ENCODE data around the gene MCF2L. TPM values are rescaled to one million over a fixed set of nuclear protein-coding genes. Genes with fewer than 3 reads are reported as not detected.

The MCF2L gene
- polyA plus RNA-seq, 1 donor from 2014 or later: 88.0 TPM

GRCh38 chr13:112983428-112984196 is 14.6 kb downstream of the MCF2L start:
- Histone ChIP-seq H3K9me3 (ENCODE audit: low read length) (peaks cover 5% of the 10 kb centered on the region), H3F3A (ENCODE audit: insufficient read depth, low read length, poor library complexity, severe bottlenecking) (no peaks in the 10 kb centered on the region), H3K9ac (ENCODE audit: low read length) (no peak overlapping the region), H3K79me2 (replicated peaks; ENCODE audit: insufficient read depth, low read length) (no peaks in the 10 kb centered on the region), H3K4me2 (ENCODE audit: low read length) (no peak overlapping the region), H3K4me3 (ENCODE audit: low read length) (no peak overlapping the region), H4K20me1 (ENCODE audit: insufficient read depth) (no peaks in the 10 kb centered on the region), H2AFZ (ENCODE audit: low read depth, low read length) (no peak overlapping the region), H3K9me2 (ENCODE audit: insufficient read depth, low read length) (no peaks in the 10 kb centered on the region), H3K27me3 (ENCODE audit: insufficient read depth, low read depth, low read length) (no peaks in the 10 kb centered on the region), H3K36me3 (ENCODE audit: insufficient read depth, low read length) (no peaks in the 10 kb centered on the region), H3K27ac (ENCODE audit: low read length) (no peak overlapping the region)
- TF ChIP-seq EZH2 (IDR thresholded peaks at IDR 0.05; ENCODE audit: borderline replicate concordance, insufficient read depth, low read length, poor library complexity, severe bottlenecking) (no peak), RAD21 (conservative IDR thresholded peaks at IDR 0.05) (no peak), TAF1 (IDR thresholded peaks at IDR 0.05; ENCODE audit: low read depth) (no peak), CTCF (IDR thresholded peaks at IDR 0.05; ENCODE audit: poor library complexity, severe bottlenecking) (no peak), MXI1 (conservative IDR thresholded peaks at IDR 0.05; ENCODE audit: poor library complexity, severe bottlenecking) (no peak), POLR2AphosphoS5 (IDR thresholded peaks at IDR 0.05) (no peak), EP300 (conservative IDR thresholded peaks at IDR 0.05; ENCODE audit: poor library complexity, severe bottlenecking) (no peak), REST (IDR thresholded peaks at IDR 0.05; ENCODE audit: borderline replicate concordance) (no peak), SMC3 (conservative IDR thresholded peaks at IDR 0.05; ENCODE audit: poor library complexity) (no peak)

GRCh38 chr13:112984501-112984900 is 15.5 kb downstream of the MCF2L start:
- Histone ChIP-seq H3K27ac (ENCODE audit: low read length) (no peak overlapping the region), H4K20me1 (ENCODE audit: insufficient read depth) (no peaks in the 10 kb centered on the region), H3K4me3 (ENCODE audit: low read length) (no peak overlapping the region)

More at GRCh38 chr13:112984501-112984900, 15.5 kb downstream of the MCF2L start:
- H3K9me2 ChIP-seq (ENCODE audit: insufficient read depth, low read length): no peaks in the 10 kb centered on the region
- no peaks in the 10 kb centered on the region for H3K36me3 ChIP-seq (ENCODE audit: insufficient read depth, low read length)
- no peaks in the 10 kb centered on the region for H3F3A ChIP-seq (ENCODE audit: insufficient read depth, low read length, poor library complexity, severe bottlenecking)
- H2AFZ ChIP-seq (ENCODE audit: low read depth, low read length): no peak overlapping the region
- H3K9me3 ChIP-seq (ENCODE audit: low read length): peaks cover 5% of the 10 kb centered on the region
- TF ChIP-seq CTCF (IDR thresholded peaks at IDR 0.05; ENCODE audit: poor library complexity, severe bottlenecking) (no peak), EZH2 (IDR thresholded peaks at IDR 0.05; ENCODE audit: borderline replicate concordance, insufficient read depth, low read length, poor library complexity, severe bottlenecking) (no peak), SMC3 (conservative IDR thresholded peaks at IDR 0.05; ENCODE audit: poor library complexity) (no peak), TAF1 (IDR thresholded peaks at IDR 0.05; ENCODE audit: low read depth) (no peak), MXI1 (conservative IDR thresholded peaks at IDR 0.05; ENCODE audit: poor library complexity, severe bottlenecking) (no peak), RAD21 (conservative IDR thresholded peaks at IDR 0.05) (no peak), REST (IDR thresholded peaks at IDR 0.05; ENCODE audit: borderline replicate concordance) (no peak), EP300 (conservative IDR thresholded peaks at IDR 0.05; ENCODE audit: poor library complexity, severe bottlenecking) (no peak), POLR2AphosphoS5 (IDR thresholded peaks at IDR 0.05) (no peak)
- no peak overlapping the region for H3K9ac ChIP-seq (ENCODE audit: low read length)
- no peak overlapping the region for H3K4me2 ChIP-seq (ENCODE audit: low read length)
- H3K27me3 ChIP-seq (ENCODE audit: insufficient read depth, low read depth, low read length): no peaks in the 10 kb centered on the region
- H3K79me2 ChIP-seq (replicated peaks; ENCODE audit: insufficient read depth, low read length): no peaks in the 10 kb centered on the region

All from neural cell (in vitro differentiated cells).